GM19397 (cell line): ENCODE results near the gene RPS6KC1.
"Not testable (repeated sequence)": the region's sequence is repeated elsewhere in the genome, so short reads cannot be mapped to it uniquely, and the experiment has no call there.

Experiments
- ATAC-seq: cut with Tn5 transposase; IDR thresholded peaks from one replicate; pipeline ENCODE4 v1.9.1; 2021; ENCODE audit warnings: mild to moderate bottlenecking, moderate library complexity; ENCODE audit not compliant: unreplicated experiment

RPS6KC1 gene

GRCh38 chr1:213054733-213055591 lies 3.9 kb downstream of the RPS6KC1 start:
- no peak for ATAC-seq

- ATAC-seq = no peak
Observed at GRCh38 chr1:213055767-213056166, 4.7 kb downstream of the RPS6KC1 start.

DNA sequence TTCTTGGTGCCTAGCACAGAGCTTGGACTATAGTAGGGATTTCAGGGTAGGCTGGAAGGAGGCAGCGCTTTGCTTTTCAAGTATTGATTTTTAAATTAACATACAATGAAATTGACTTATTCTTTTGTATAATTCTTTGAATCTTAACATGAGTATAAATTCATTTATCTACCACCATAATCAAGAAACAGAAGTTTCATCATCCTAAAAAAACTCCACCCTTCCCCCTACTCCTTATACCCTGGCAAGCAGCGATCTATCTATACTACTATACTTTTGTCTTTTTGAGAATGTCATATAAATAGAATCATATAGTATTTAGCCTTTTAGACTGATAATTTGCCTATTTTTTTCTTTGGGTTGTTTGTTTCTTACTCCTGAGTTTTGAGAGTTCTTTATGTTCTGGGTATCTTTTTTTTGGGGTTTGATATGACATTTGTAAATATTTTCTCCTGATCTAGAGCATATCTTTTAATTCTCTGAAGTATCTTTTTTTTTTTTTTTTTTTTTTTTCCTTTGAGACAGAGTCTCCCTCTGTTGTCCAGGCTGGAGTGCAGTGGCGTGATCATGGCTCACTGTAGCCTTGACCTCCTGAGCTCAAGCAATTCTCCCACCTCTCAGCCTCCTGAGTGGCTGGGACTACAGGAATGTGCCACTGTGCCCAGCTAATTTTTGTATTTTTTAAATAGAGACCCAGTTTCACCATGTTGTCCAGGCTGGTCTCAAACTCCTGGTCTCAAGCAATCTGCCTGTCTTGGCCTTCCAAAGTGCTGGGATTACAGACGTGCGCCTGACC lies 6.4 kb downstream of the RPS6KC1 start:
- no peak for ATAC-seq

DNA sequence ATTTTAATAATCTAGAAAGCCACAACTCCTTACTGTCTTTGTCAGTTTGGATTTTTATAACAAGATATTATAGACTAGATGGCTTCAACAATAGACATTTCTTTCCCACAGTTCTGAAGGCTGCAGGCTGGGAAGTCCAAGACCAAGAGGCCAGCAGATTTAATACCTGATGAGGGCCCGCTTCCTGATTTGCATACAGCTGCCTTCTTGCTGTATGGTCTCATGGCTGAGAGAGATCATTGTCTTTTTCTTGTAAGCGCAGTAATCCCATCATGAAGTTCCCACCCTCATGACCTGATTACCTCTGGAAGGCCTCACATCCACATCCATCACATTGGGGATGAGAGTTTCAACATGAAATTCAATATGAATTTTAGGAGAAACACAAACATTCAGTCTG lies 9.8 kb downstream of the RPS6KC1 start:
- ATAC-seq = no peak

DNA sequence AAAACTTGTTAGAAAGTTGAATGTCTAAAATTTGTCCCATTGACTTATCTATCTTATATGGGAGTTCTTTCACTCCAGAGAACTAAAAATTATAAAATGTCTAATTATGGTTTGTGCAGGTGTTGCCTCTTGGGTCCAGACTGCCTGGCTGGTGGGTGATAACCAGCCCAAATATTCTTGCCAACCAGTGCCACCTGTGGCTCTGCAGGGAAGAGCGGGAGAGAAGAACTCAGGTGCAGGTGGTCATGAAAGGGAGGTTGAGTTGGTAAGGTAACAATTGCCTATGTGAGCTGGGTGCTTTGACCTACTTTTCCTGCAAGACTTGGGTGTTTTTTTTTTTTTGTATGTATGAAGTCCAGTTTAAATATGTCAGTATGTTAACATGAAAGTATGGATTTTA lies 10.2 kb downstream of the RPS6KC1 start:
- ATAC-seq = no peak

- no peak for ATAC-seq
Observed at GRCh38 chr1:213065800-213066199, 14.8 kb downstream of the RPS6KC1 start.

- no peak for ATAC-seq
Observed at GRCh38 chr1:213066363-213066762, 15.3 kb downstream of the RPS6KC1 start.

DNA sequence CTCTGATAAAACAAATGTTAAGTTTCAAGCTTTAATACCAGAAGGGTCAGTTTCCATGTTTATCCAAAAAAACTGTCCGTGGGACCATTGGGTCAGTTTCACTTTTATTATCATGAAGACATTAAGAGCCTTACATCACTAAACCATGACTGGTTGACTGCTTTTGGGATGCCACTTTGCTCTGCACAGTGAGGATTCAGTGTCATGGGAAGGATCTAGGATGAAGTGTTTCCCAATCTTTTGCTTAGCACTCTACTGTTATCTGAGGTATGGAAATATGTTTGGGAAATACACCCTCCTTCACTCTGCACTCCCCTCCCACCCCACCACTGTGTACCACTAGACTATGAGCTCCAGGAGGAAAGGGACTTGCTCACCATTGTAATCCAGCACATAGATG lies 16.3 kb downstream of the RPS6KC1 start:
- no peak for ATAC-seq

DNA sequence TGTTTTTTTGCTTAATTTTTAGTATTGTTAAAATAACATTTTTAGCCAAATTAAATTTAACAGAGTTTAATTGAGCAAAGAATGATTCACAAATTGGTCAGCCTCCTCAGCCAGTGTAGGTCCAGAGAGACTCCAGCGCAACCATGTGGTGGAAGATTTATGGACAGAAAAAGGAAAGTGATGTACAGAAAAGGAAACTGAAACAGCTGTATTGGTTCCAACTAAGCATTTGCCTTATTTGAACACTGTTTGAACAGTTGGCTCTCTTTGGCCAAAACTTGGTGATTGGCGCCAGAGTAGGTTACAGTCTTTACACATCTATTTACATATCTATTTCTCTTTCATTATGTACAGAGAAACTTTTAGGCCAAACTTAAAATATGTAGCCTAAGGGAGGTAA lies 19.4 kb downstream of the RPS6KC1 start:
- peak; percentile 95 for ATAC-seq

DNA sequence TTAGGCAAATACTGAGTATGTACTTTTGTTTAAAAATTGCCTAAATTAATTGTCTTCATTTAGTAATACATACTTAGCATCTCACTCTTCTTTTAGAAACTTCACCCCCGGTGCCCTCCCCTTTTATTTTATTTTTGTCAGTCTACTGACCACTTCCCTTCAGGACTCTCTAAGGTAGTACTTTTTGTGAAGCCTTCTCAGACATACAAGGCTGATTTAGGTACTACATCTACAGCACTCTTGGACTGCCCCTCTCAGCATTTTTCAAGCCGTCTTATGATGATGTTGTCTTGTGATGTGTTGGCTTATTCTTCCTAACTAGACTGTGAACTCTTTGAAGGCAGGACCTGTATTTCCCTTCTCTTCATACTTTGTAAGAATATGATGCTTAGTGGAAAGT lies 24.7 kb downstream of the RPS6KC1 start:
- ATAC-seq = peak; percentile 74

GRCh38 chr1:213082420-213083111 lies 31.5 kb downstream of the RPS6KC1 start:
- ATAC-seq = no peak

GRCh38 chr1:213083112-213083445 lies 32.0 kb downstream of the RPS6KC1 start:
- ATAC-seq = no peak

DNA sequence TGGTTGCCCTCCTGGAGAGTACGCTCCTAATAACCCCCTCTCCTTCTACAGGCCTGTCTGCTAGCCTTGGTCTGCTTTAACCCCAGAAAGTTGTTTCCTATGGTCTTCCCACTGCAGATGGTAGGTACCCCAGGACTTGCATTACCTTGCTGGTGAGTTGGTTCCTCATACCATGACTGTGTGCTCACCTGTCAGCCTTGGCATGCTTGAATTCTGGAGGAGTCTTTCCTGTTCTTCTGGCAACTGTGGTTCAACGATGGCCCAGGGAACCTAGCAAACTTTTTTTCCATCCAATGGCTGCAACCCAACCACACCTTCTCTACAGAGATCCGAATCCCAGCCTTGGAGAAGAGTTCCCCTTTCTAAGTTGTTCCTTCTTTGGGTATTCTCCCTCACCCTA lies 36.9 kb downstream of the RPS6KC1 start:
- ATAC-seq = no peak

GRCh38 chr1:213089924-213090677 lies 39.1 kb downstream of the RPS6KC1 start:
- ATAC-seq = no peak

DNA sequence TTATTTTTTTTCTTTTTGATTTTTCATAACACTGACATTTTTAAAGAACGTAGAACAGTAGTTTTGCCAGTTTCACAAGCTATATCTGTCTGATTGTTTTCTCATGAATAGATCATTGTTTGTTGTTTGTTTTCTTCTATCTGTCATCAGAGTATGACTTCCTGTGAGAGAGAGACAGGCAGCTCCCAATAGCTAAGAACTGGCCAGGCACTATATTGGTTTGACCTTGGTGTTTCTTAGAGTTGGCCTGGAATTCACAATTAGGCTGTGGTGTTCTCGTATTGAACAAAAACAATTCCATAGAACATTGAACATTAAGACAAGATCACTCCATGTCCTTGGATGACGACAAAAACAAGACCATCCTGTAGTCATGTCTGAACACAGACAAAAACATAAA lies 43.4 kb downstream of the RPS6KC1 start:
- ATAC-seq = no peak

GRCh38 chr1:213095467-213095866 lies 44.4 kb downstream of the RPS6KC1 start:
- ATAC-seq = no peak

GRCh38 chr1:213099682-213100399 lies 48.8 kb downstream of the RPS6KC1 start:
- ATAC-seq = no peak

DNA sequence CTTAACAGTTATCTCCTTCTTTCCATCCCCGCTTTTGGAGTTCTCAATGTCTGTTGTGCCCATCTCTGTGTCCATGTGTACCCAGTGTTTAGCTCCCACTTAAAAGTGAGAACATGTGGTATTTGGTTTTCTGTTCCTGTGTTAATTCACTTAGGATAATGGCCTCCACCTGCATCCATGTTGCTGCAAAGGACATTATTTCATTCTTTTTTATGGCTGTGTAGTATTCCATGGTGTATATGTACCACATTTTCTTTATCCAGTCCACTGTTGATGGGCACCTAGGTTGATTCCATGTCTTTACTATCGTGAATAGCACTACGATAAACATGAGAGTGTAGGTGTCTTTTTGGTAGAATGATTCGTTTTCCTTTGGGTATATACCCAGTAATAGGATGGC lies 49.5 kb downstream of the RPS6KC1 start:
- not testable (repeated sequence) for ATAC-seq

- peak; percentile 55 for ATAC-seq
Observed at GRCh38 chr1:213103377-213104306, 52.6 kb downstream of the RPS6KC1 start.
